ENCODE data around the gene NRXN2.

NRXN2 gene

GRCh38 chr11:64694821-64695365 is 28.1 kb downstream of the NRXN2 start (continued):
- TF ChIP-seq YY1 (tag by site-specific recombination; IDR thresholded peaks at IDR 0.05) (no peak), GLI2 (tag by site-specific recombination; IDR thresholded peaks at IDR 0.05; ENCODE audit: borderline replicate concordance, low read depth) (no peak), ELK4 (IDR thresholded peaks at IDR 0.05; ENCODE audit: borderline replicate concordance, low read depth, low read length) (no peak), ATF2 (tag by site-specific recombination; IDR thresholded peaks at IDR 0.05; ENCODE audit: low read depth) (no peak), KLF7 (tag by site-specific recombination; IDR thresholded peaks at IDR 0.05; ENCODE audit: borderline replicate concordance) (no peak), ZNF629 (tag by site-specific recombination; IDR thresholded peaks at IDR 0.05) (no peak)
- TF ChIP-seq, protein P1, sequence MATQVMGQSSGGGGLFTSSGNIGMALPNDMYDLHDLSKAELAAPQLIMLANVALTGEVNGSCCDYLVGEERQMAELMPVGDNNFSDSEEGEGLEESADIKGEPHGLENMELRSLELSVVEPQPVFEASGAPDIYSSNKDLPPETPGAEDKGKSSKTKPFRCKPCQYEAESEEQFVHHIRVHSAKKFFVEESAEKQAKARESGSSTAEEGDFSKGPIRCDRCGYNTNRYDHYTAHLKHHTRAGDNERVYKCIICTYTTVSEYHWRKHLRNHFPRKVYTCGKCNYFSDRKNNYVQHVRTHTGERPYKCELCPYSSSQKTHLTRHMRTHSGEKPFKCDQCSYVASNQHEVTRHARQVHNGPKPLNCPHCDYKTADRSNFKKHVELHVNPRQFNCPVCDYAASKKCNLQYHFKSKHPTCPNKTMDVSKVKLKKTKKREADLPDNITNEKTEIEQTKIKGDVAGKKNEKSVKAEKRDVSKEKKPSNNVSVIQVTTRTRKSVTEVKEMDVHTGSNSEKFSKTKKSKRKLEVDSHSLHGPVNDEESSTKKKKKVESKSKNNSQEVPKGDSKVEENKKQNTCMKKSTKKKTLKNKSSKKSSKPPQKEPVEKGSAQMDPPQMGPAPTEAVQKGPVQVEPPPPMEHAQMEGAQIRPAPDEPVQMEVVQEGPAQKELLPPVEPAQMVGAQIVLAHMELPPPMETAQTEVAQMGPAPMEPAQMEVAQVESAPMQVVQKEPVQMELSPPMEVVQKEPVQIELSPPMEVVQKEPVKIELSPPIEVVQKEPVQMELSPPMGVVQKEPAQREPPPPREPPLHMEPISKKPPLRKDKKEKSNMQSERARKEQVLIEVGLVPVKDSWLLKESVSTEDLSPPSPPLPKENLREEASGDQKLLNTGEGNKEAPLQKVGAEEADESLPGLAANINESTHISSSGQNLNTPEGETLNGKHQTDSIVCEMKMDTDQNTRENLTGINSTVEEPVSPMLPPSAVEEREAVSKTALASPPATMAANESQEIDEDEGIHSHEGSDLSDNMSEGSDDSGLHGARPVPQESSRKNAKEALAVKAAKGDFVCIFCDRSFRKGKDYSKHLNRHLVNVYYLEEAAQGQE (tag by site-specific recombination; IDR thresholded peaks at IDR 0.05) = no peak

- no peak overlapping the region for H3K4me3 ChIP-seq (ENCODE audit: low read depth, low read length)
- POLR2A ChIA-PET = interaction anchor here (0.6 kb wide), 1 partner anchor 9 kb away, joined by 3 read pairs; no protein-coding TSS in a partner anchor
- peak; percentile 25; the same call in 1 of the 2 replicates for TF ChIP-seq ZIC2 (tag by site-specific recombination; IDR thresholded peaks at IDR 0.05)
- no peak for TF ChIP-seq ZNF311 (tag by site-specific recombination; IDR thresholded peaks at IDR 0.05; ENCODE audit: borderline replicate concordance)
- no peaks in the 10 kb centered on the region for H3K9me3 ChIP-seq (ENCODE audit: control insufficient read depth, insufficient read depth, low read depth, low read length)
- H3K27ac ChIP-seq (ENCODE audit: extremely low read depth, low read depth, low read length) = no peak overlapping the region
- no peaks in the 10 kb centered on the region for H3K36me3 ChIP-seq (ENCODE audit: control insufficient read depth in 2 of 2, insufficient read depth in 1 of 2, low read length in 2 of 2)
- no peaks in the 10 kb centered on the region for H3K4me1 ChIP-seq (ENCODE audit: control insufficient read depth, insufficient read depth, low read length)
- CTCF ChIA-PET = interaction anchor here (0.5 kb wide), 1 partner anchor 391 kb away, joined by 5 read pairs; no protein-coding TSS in a partner anchor
Measured at GRCh38 chr11:64694026-64694755, 28.8 kb downstream of the NRXN2 start.

DNA sequence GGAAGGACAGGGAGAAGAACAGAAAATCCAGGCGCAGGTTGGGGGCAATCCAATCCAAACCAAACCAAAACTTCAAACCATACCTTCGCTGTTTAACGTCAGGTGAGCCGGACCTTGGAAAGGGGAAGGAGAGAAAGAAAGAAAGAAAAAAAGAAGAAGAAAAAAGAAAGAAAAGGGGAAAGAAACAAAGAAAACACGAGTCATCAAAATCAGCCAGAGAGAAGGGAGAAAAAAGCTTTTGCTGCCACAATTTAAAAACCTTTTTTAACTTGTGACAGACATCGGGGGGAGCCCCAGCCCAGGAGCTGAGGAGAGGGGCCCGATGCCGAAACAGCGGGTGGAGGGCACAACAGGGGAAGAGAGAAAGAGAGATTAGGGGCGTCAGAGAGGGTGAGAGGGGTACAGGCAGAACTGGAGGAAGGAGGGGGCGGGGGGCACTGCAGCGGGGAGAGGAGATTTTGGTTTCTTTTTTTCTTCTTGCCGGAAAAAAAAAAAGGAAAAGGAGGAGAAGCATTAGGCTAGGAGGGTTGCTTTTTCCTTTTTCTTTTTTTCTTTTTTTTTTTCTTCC is 30.1 kb downstream of the NRXN2 start:
- H3K27ac ChIP-seq (ENCODE audit: extremely low read depth, low read depth, low read length) = no peak overlapping the region
- no peaks in the 10 kb centered on the region for H3K4me1 ChIP-seq (ENCODE audit: control insufficient read depth, insufficient read depth, low read length)
- no peaks in the 10 kb centered on the region for H3K9me3 ChIP-seq (ENCODE audit: control insufficient read depth, insufficient read depth, low read depth, low read length)
- TF ChIP-seq BCL11A (tag by site-specific recombination; IDR thresholded peaks at IDR 0.05; ENCODE audit: low read depth) (no peak), SCRT2 (tag by site-specific recombination; IDR thresholded peaks at IDR 0.05) (no peak), ZNF600 (tag by site-specific recombination; IDR thresholded peaks at IDR 0.05) (no peak), ZNF677 (tag by site-specific recombination; IDR thresholded peaks at IDR 0.05) (no peak), ZNF175 (tag by site-specific recombination; IDR thresholded peaks at IDR 0.05) (no peak)
- H3K36me3 ChIP-seq (ENCODE audit: control insufficient read depth in 2 of 2, insufficient read depth in 1 of 2, low read length in 2 of 2) = no peaks in the 10 kb centered on the region
- POLR2A ChIA-PET = interaction anchor here (0.5 kb wide), 1 partner anchor 35 kb away, joined by 3 read pairs; no protein-coding TSS in a partner anchor
- CTCF ChIA-PET = no interaction called here
- no peak overlapping the region for H3K4me3 ChIP-seq (ENCODE audit: low read depth, low read length)
